HG03457 (cell line): ENCODE measurements around the gene MYOM3.

Experiments
- ATAC-seq: cut with Tn5 transposase; IDR thresholded peaks from one replicate; pipeline ENCODE4 v1.9.1; 2021; ENCODE audit warnings: moderate number of reproducible peaks; ENCODE audit not compliant: unreplicated experiment

The MYOM3 gene

GRCh38 chr1:24111996-24112779 lies at the start of gene MYOM3:
Gene MYOM3, minus strand, starts transcription at chr1:24112135. Its CDS starts 3,499 bp downstream, at chr1:24108636.
- ATAC-seq = no peak

DNA sequence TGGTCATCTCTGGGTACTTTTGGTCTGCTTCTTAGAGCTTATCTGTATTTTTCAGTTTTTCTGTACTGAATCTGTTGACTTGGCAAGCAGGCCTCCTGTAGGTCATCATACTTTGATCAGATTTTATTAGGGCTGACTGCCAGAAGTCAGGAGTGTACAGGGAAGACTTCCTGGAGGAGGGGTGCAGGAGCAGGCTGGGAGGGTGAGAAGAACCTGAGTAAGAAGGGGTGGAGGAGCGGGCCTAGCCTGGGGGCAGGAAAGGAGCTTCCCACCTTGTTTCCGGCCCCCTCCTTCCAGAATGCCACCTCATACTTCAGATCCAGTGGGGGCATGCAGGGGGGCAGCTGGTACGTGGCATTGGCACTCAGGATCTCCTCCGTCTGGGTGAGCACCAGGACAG lies 49.3 kb upstream of the MYOM3 start:
- no peak for ATAC-seq

DNA sequence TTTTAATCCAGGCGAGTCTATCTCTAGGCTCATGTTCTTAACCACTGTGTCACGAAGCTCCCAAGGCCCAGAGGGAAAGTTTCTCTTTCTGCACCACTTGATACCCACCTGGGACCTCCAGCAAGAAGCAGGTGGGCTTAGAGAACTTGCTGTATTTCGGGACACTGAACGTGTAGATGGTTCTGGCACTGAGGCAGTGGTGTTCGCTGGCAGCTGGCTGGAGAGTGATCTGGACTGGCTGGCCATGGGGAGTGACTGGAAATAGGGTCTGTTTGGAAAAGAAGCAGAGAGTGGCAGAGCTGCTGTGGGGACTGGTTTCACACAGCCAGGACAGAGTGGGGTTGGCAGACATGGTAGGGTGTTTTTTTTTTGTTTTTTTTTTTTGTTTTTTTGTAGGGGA lies 47.4 kb upstream of the MYOM3 start:
- no peak for ATAC-seq

- ATAC-seq = no peak
Measured at GRCh38 chr1:24157918-24158481, 46.1 kb upstream of the MYOM3 start.

DNA sequence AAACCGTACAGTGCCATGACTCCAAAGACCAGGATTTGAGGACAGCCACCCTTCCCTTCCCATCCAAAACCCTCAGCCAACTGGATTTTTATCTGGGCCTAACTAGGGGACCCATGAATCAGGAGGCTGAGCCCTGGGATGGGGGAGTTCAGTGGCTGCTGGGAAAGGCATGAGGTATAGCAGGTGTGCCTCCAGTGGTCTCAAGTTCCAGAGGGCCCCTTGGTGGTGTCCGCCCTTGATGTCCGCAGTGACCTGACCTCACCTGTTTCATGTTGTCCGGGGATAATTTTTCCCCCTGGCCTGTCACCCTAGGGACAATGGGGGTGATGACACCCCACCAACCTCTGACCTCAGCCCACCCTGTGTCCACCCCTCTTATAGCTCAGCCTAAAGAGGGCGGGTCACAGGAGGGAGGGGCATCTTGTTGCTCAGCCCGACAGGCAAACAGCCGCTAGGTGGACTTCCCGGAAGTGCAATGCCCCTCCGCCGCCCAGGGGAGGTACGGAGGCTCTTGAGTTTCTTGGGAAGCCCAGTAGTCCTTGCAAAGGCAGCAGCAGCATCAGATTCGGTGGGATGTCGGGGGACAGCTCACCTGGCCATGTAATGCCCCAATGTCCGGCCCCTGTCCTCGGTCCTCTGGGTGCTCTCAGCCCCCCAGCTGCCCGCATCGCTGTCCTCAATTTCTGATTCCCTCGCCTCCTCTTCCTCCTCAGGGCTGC lies 44.8 kb upstream of the MYOM3 start:
- no peak for ATAC-seq

DNA sequence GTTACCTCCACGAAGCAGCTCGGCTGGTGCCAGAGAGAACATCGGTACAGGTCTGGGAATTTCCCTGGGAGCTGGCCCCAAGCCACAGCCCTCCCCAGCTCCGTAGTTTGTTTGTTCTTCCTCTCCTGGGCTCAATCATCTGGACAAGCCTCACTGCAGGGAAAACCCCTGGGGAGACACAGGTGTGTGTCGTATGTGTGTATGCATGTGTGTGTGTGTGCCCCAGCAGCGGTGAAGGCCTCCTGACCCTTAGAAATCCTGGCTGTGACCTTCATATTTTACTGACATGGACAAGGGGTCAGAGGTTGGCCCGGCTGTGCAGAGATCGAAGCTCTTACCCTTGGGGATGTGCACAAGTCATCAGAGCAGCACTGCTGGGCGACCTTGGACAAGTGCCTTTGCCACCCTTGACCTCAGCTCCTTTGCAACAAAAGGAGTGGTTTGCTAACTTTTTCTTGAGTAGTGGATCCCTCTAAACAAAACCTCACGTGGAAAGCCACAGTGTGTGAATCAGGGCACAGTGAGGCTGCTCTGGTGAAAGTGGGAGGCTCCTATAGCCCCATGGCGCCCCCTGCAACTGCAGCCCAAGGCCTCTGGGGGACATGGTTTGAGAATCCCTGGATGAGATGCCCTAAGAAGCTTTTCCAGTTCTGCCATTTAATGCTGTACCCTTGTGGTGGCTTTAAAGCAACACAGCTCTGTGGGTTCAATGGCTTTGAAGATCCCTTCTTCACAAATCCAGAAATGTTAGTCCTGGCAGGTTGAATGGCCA lies 43.3 kb upstream of the MYOM3 start:
- no peak for ATAC-seq

DNA sequence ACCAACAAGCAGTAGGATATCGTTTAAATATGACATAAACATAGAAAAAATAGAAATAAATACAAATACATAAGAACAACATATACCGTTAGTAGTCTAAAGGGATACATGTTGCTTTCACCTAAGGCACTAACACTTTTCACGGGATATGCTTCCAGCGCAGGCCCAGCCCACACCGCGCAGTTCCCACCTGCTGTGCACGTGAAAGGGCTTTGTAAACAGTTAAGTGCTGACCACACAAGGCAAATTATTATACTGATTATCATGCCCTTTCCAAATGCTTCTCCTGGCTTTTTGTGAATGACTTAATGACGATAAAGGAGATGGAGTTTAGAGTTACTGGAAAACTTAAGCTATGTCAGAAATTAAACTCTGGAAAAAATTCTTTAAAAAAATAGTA lies 42.3 kb upstream of the MYOM3 start:
- ATAC-seq = no peak

DNA sequence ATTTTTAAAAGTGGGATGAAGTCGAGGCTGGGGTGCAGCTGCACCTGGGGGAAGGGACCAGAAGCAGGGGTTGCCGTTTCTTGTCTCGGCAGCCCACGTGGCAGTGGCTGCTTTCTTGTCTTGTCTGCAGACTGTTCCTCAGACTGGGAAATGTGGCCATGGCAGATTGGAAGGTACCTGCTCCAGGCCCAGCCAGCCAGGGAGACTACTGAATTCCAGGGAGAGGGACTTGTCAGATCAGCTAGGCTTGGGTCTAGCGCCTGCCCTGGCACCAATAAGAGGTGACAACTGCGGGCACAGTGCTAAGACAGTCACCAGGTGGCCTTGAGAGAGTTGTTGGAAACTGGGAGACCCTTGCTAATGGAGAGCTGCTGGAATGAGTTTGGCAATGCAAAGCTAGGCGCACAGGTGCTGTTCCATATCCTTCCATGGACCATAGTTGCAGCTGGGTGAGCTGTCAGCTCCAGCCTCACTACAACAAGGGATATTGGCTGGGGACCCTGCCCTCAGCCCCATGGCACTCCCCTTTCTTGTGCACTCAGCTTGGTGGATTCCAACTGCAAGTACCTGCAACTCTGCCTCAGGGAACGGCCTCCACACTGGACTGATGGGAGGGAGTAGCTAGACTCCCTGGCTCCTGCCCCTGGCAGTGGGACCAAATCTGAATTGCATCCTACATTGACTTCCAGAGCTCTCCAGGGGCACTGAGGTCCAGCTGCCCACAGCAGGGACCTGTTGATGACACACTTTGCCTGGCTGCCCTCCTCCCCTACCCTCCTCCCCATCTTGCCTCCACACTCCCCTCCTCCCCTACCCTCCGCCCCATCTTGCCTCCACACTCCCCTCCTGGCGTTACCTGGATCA lies 40.9 kb upstream of the MYOM3 start:
- no peak for ATAC-seq

DNA sequence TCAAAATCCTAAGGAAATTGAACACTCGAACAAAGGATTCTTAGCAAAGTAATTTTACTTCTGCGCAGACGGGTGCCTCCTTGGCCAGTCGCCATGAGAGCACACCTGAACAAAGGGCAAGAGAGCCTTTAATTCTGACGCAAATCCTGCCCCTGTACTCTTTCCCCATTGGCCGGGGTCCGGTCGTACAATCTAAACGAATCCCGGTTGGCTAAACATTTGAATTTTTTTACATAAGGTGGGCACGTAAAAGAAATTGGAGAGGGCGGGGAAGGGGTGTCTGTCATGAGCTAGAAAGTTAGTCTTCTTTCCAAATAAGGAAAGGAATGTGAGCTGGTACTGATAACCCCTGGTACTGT lies 39.2 kb upstream of the MYOM3 start:
- ATAC-seq = no peak

DNA sequence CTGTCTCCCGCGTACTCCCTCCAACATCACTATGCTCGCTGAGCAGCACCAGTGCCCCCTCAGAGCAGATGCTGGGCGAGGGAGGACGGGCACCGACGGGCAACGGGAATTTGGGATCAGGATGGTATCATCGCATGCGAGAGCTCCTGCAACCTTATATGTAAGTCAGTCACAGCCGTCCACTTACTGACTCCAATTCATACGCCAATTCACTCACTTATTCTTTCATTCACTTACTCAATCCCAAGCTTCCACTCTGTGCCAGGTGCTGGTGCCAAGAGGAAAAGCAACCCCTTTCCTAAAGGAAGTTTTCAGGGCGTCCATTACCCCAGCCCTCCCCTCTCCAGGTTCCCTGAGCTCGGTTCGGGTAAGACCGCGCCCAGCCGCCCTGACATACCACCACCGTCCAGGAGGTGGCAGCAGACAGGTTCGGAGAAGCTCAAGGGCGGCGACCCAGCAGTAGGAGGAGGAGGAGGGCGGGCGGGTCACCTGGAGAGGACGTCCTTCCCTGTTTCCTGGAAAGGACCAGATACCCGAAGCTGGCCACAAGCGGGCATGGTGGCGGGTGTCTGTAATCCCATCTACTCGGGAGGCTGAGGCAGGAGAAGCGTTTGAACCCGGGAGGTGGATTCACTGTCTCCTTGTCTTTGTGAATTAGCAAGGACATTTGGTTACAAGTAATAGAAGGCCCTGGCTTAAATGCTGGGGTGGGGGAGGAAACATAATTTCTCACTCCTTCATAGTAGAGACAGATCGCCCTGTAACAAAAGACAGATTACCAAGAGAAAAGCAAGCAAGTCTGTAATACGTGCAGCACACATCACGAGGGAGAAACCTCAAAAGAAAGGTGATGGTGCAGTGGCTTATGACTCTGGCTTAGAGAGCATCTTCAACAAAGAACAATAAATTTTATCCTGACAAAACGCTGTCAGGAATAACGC lies 38.6 kb upstream of the MYOM3 start:
- ATAC-seq = no peak

- ATAC-seq = no peak
Measured at GRCh38 chr1:24149866-24150233, 37.9 kb upstream of the MYOM3 start.

DNA sequence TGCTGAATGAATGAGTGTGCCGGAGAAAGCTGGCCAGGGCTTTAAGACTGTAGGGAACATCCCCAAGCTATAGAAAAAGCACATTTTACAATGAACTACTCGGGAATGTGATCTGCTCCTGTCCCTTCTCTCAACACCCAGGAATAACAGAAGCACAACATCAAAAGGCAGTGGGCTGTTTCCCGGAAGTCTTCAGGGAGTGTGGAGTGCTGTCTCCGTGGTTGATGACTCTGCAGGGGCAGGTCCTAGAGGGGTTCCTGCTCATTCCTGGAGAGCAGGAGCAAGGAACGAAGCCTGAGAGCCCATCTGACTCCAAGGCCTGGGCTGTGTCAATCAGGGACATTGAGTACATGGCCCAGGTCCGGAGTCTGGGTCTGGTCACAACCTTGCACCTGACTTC lies 35.9 kb upstream of the MYOM3 start:
- no peak for ATAC-seq

DNA sequence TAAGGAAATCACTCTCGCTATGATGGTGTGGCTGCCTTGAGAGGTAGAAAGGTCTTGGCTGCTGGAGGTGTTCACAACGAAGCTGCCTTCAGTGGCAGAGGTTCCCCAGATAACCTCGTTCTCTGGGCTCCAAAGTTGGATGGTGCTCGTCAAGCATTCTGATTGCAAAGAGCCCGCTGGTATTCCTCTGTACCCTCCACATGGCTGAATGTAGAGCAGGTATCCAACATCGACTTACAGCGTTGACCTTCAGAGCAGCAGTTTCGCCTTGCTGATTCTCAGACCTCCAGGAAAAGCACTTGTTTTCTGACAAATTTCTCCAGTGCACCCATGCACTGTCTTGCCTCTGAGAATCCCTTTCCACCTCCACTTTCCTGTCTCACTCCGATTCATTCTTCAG lies 35.3 kb upstream of the MYOM3 start:
- no peak for ATAC-seq

DNA sequence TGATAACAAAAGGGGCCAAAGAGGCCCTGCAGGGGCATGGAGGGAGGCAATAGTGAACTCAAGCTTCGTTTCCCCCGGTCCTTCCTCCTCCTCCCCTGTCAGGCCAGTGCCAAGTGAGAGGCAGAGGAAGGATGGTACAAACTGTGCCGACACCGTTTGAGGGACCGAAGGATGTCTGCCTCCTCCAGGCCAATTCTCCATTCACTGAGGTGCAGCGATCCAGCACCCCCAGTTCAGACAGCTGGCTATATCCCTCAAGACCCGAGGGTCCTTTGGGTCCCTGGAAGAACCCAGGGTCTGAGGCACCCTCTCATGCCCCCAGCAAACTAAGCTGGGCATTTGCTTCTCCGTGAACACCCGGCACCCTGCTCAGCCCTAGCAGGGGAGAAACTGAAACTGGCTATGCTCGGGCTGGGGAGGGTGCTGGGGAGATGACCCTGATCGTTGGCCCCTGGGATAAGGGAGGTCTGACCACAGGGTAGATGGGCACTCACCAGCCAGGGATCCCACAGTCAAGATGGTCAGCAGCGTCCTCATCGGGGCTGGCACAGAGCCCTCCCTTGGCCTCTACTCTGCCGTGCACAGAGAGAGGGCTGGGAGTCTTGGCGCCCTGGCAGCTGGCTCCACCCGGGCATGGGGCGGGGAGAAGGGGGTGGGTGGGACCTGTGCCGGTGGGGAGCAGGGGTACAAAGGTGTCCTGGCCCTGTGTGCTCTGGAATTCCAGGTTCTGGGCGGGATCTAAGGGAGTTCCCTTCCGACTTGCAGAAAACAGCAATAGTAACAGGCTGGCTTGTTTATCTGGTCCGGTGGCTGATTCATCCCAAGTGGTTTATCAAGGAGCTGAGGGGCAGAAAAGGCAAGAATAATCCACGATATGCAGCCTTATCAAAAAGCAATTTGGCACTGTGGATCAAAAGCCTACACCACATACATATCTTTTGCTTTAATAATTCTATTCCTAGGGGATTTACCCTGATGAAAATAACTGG lies 30.9 kb upstream of the MYOM3 start, which contains the start of gene IL22RA1:
TSS of gene IL22RA1 (minus strand) at position 595 of the 989 bp plus-strand sequence. CDS start at position 537, 58 bp downstream.
- no peak for ATAC-seq

DNA sequence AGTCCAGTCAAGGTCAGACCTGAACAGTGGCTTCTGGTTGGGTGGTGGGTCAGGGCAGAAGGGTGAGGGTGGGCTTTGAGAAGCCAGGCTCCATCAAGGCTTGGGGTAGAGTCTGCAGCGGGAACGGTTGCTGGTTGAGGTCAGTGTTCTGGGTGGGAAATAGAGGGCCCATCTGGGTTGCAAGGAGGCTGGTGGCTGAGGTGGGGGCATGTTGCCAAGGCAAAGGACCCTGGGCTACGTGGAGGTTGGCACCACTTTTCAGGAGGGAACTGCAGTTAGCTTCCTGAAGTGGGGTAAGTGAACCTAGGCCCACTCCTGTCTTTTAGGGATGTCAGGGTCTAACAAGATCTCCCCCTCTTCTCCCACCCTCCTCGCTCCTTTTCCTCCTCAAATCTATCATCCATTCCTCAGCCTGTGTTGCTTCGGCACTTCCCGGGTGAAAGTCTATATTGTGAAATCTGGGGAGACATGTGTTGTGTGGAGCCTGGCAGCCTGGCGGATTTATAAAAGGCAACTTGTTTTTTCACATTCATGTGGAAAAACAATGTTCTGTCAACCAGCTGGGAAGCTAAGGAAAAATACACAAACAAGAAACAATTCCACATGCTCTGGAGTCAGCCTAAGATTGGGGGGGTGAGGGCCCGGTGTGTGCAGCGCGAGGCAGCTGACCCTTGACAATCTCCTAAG lies 29.5 kb upstream of the MYOM3 start:
- no peak for ATAC-seq

DNA sequence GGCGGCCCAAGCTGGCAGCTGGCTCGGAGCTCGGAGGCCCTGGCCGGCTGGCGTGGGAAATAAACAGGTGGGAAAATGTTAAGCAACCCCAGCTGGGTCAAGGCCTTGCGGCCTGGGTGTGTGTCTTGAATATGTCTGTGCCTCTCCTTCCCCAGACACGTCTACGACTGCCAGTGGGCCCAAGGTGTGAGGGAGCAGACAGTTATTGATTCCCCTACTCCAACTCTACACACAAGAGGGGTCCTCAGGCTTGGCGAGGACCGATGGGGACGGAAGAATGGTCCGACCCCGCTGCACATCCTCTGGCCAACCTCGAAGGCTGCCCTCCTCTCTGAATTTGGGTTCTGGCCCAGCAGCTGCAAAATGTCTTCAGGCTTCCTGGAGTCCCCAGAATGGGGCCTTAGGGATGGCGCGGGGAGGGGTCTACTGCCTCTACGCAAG lies 28.8 kb upstream of the MYOM3 start:
- ATAC-seq = no peak

GRCh38 chr1:24139841-24140425 lies 28.0 kb upstream of the MYOM3 start:
- ATAC-seq = no peak
